NT2/D1 (cell line): ENCODE results near the gene PCBD2.

Source experiments
- SUZ12 ChIP-seq: IDR thresholded peaks from 2 replicates; pipeline ENCODE4 v1.6.1; 2011; ENCODE audit not compliant: insufficient read length, insufficient read depth; ENCODE audit errors: extremely low read depth
- ZNF274 ChIP-seq: IDR thresholded peaks from 2 replicates; pipeline ENCODE4 v1.6.1; 2011; ENCODE audit warnings: mild to moderate bottlenecking, low read depth, low read length

GRCh38 chr5:134906811-134907210 lies 1.9 kb downstream of the PCBD2 start:
- no peak for TF ChIP-seq ZNF274
- TF ChIP-seq SUZ12: no peak
